ENCODE results near the gene DCDC2C. TPM values are rescaled to one million over a fixed set of nuclear protein-coding genes. Genes with fewer than 3 reads are reported as not detected.

DCDC2C gene
- total RNA-seq, 1 experiment from 2014 or later = 0.43 TPM

DNA sequence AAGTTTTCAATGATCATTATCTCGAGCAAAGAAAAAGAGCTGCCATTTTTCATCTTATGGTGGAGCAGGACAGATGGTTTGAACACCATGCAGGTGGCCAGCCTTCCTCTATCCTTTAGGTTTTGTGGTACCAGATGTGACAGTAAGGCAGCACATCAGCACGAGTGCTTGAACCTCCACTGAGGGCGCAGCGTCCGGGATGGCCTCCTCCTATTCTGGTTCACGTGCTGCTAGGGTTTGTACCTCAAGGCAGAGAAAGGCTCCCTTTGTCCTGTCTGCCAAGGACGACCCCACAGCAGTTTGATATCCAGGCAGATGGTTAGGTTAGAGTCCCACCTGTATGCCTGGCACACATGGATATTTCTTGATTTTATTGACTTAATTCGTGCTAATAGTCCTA lies 50.2 kb downstream of the DCDC2C start:
- Histone ChIP-seq H3K27me3 (replicated peaks; ENCODE audit: insufficient read depth, low read depth, low read length, poor library complexity) (no peaks in the 10 kb centered on the region), H3K27ac (ENCODE audit: low read depth, low read length, poor library complexity, severe bottlenecking) (no peak overlapping the region), H3K36me3 (ENCODE audit: insufficient read depth, low read length, poor library complexity, severe bottlenecking) (no peaks in the 10 kb centered on the region), H3K4me3 (ENCODE audit: low read depth, low read length, poor library complexity, severe bottlenecking) (no peak overlapping the region), H3K9me3 (ENCODE audit: low read depth, low read length, poor library complexity, severe bottlenecking) (no peaks in the 10 kb centered on the region), H3K4me1 (ENCODE audit: insufficient read depth, low read length, poor library complexity, severe bottlenecking) (no peaks in the 10 kb centered on the region)
- ChIA-PET POLR2A (ENCODE audit: low non-redundant PET) (no interaction called here), CTCF (interaction anchor here (1.0 kb wide), 1 partner anchor 25 kb away, joined by 4 read pairs; no protein-coding TSS in a partner anchor)
- intact Hi-C loops (cut with micrococcal nuclease; ENCODE audit: unreplicated experiment) = no loop called here
- TF ChIP-seq EZH2 (IDR thresholded peaks at IDR 0.05; ENCODE audit: borderline replicate concordance, low read depth, low read length, poor library complexity, severe bottlenecking) = no peak
- TF ChIP-seq, protein P1, sequence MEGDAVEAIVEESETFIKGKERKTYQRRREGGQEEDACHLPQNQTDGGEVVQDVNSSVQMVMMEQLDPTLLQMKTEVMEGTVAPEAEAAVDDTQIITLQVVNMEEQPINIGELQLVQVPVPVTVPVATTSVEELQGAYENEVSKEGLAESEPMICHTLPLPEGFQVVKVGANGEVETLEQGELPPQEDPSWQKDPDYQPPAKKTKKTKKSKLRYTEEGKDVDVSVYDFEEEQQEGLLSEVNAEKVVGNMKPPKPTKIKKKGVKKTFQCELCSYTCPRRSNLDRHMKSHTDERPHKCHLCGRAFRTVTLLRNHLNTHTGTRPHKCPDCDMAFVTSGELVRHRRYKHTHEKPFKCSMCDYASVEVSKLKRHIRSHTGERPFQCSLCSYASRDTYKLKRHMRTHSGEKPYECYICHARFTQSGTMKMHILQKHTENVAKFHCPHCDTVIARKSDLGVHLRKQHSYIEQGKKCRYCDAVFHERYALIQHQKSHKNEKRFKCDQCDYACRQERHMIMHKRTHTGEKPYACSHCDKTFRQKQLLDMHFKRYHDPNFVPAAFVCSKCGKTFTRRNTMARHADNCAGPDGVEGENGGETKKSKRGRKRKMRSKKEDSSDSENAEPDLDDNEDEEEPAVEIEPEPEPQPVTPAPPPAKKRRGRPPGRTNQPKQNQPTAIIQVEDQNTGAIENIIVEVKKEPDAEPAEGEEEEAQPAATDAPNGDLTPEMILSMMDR (conservative IDR thresholded peaks at IDR 0.05; ENCODE audit: low read depth, low read length) = no peak
- DNase-seq (ENCODE audit: low spot score) = no peak
- no TSS peak for BruUV-seq (replicated peaks)

DNA sequence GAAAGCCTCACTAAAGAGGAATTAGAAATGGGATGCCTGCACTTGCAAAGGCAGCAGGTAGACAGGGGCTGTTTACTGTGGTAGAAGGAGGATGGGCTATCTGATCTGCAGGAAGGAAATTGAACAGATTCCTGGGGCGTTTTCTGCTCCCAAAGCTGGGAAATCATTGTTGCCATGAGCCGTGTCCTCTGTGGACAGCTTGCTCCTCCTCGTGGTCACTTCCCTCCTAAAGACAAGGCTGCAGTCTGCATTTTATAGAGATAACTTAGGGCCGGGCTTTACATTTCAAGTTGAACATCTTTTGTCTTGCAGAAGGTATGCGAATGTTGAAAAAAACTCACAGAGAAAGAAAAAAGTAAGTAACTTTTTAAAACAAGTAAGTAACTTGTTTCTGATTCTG lies 50.9 kb downstream of the DCDC2C start:
- Histone ChIP-seq H3K36me3 (ENCODE audit: insufficient read depth, low read length, poor library complexity, severe bottlenecking) (no peaks in the 10 kb centered on the region), H3K27me3 (replicated peaks; ENCODE audit: insufficient read depth, low read depth, low read length, poor library complexity) (no peaks in the 10 kb centered on the region), H3K9me3 (ENCODE audit: low read depth, low read length, poor library complexity, severe bottlenecking) (no peaks in the 10 kb centered on the region), H3K27ac (ENCODE audit: low read depth, low read length, poor library complexity, severe bottlenecking) (no peak overlapping the region), H3K4me3 (ENCODE audit: low read depth, low read length, poor library complexity, severe bottlenecking) (no peak overlapping the region), H3K4me1 (ENCODE audit: insufficient read depth, low read length, poor library complexity, severe bottlenecking) (no peaks in the 10 kb centered on the region)
- ChIA-PET POLR2A (ENCODE audit: low non-redundant PET) (no interaction called here), CTCF (interaction anchor here (1.0 kb wide), 1 partner anchor 26 kb away, joined by 4 read pairs; no protein-coding TSS in a partner anchor)
- BruUV-seq (replicated peaks) = no TSS peak
- no peak for DNase-seq (ENCODE audit: low spot score)
- intact Hi-C loops (cut with micrococcal nuclease; ENCODE audit: unreplicated experiment) = no loop called here
- TF ChIP-seq EZH2 (IDR thresholded peaks at IDR 0.05; ENCODE audit: borderline replicate concordance, low read depth, low read length, poor library complexity, severe bottlenecking) = no peak
- TF ChIP-seq, protein P1 (conservative IDR thresholded peaks at IDR 0.05; ENCODE audit: low read depth, low read length) = no peak

DNA sequence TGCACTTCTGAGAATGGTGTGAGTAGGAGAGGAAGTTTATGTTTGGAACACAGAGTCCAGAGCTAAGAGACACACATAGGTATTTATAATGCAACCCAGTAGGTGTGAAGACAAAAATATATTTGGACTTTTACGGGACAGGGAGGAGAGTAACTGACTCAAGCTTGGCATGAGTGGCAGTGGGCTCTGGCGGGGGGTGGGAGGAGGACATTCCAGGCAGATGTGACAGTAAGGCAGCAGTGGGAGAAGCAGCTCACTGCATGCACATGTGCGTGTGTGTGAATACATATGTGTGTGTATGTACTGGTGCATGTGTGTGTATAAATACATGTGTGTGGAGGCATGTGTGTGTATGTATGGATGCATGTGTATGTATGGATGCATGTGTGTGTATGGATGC lies 51.4 kb downstream of the DCDC2C start:
- CTCF ChIA-PET = interaction anchor here (1.0 kb wide), 1 partner anchor 26 kb away, joined by 4 read pairs; no protein-coding TSS in a partner anchor
- intact Hi-C loops (cut with micrococcal nuclease; ENCODE audit: unreplicated experiment) = no loop called here
- no peak overlapping the region for H3K4me3 ChIP-seq (ENCODE audit: low read depth, low read length, poor library complexity, severe bottlenecking)
- H3K36me3 ChIP-seq (ENCODE audit: insufficient read depth, low read length, poor library complexity, severe bottlenecking) = no peaks in the 10 kb centered on the region
- no peaks in the 10 kb centered on the region for H3K4me1 ChIP-seq (ENCODE audit: insufficient read depth, low read length, poor library complexity, severe bottlenecking)
- POLR2A ChIA-PET (ENCODE audit: low non-redundant PET) = no interaction called here
- H3K9me3 ChIP-seq (ENCODE audit: low read depth, low read length, poor library complexity, severe bottlenecking) = no peaks in the 10 kb centered on the region
- no peak overlapping the region for H3K27ac ChIP-seq (ENCODE audit: low read depth, low read length, poor library complexity, severe bottlenecking)
- DNase-seq (ENCODE audit: low spot score) = no peak
- no TSS peak for BruUV-seq (replicated peaks)
- TF ChIP-seq, protein P1 (conservative IDR thresholded peaks at IDR 0.05; ENCODE audit: low read depth, low read length) = no peak
- TF ChIP-seq EZH2 (IDR thresholded peaks at IDR 0.05; ENCODE audit: borderline replicate concordance, low read depth, low read length, poor library complexity, severe bottlenecking) = no peak
- no peaks in the 10 kb centered on the region for H3K27me3 ChIP-seq (replicated peaks; ENCODE audit: insufficient read depth, low read depth, low read length, poor library complexity)

All from A673 (cell line).